Thyroid gland (tissue), 4 donors: Measurements from ENCODE around the gene EIF2S3.

ENCODE experiments used
- CTCF ChIP-seq, 6 experiments: fragments of 200-600 bp in 3 of 6; fragments of 450-650 bp in 3 of 6; sonication (generic) in 3 of 6; IDR thresholded peaks; one replicate each; pipeline ENCODE4 v1.5.1; 2016 to 2019; ENCODE audit warnings: antibody characterized with exemption in 6 of 6, mild to moderate bottlenecking in 2 of 6, inconsistent platforms in 1 of 6, moderate library complexity in 1 of 6
- POLR2A ChIP-seq, 2 donors: fragments of 450-650 bp; IDR thresholded peaks; one replicate each; pipeline ENCODE4 v1.6.1; 2017; ENCODE audit warnings: antibody characterized with exemption in 2 of 2, mild to moderate bottlenecking in 2 of 2, moderate library complexity in 1 of 2

GRCh38 chrX:24005028-24005427 lies 49.7 kb upstream of the EIF2S3 start:
- no peak for TF ChIP-seq CTCF (IDR thresholded peaks at IDR 0.05)
- no peak for TF ChIP-seq POLR2A (IDR thresholded peaks at IDR 0.05)
